Measurements from ENCODE around the gene LAMB1.
"Not testable (repeated sequence)": the region's sequence is repeated elsewhere in the genome, so short reads cannot be mapped to it uniquely, and the experiment has no call there.

The LAMB1 gene

DNA sequence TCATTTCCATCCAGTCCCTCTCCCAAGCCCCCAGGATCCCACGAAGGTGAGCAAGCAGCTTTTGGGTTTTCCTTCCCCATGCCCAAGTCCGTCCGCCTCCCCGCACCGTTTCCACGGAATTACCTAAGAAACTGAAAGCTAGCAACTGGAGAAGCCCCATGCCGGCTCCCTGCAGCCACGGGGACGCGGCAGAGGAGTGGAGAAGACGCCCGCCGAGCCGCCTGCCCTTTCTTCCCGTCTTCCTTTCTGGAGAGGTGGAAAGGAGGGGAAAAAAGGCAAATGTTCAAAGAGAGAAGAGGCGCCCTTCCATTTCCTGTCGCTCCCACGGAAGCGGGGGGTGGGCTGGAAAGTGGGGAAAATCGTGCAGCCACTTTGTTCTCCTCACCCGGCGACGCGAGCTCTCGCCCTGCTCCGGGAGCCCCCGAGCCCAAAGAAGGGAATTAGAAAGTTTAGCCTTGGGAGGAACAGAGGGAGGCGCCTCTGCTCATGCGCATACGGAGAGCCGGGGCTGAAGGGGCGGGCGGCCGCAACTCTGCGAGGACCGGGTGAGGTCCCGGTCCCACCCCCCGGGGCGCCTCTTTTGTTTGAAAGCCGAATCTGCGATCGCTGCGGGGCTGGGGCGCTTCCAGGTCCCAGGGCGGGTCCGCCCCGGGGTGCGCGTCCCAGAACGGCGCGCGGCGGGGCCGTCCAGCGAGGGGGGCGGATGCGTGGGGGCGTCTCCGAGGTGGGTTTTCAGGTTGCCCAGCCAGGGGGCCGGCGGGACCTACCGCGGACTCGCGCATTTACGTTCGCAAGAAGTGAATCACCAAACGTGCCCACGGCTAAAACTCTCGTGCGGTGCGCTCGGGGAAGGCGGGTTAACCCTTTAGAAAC is at the start of gene LAMB1:
Gene LAMB1 (minus strand): TSS at position 436 of the 873 bp plus-strand sequence. CDS start 276 bp downstream, at position 160.
- no peak for DNase-seq (ENCODE audit: low read depth in 2 of 2)

DNA sequence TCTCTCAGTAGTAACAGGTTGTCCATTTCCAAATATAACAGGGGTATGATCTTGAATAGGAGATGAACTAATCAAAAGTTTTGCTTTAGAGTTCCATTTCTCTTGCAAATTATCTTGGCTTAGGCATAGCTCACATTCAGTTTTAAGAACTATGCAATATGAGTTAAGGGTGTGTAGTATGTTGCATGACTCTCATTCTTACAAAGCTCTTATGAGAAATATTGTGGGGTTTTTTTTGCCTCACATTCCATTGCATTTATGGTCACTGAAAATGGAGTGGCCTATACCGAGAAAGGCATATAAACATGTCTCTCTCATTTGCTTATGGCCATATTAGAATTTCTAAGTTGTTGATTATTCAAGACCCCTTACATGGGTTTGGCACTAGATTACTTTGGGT is 48.5 kb upstream of the LAMB1 start:
- no peak for DNase-seq (ENCODE audit: low read depth in 2 of 2)

DNA sequence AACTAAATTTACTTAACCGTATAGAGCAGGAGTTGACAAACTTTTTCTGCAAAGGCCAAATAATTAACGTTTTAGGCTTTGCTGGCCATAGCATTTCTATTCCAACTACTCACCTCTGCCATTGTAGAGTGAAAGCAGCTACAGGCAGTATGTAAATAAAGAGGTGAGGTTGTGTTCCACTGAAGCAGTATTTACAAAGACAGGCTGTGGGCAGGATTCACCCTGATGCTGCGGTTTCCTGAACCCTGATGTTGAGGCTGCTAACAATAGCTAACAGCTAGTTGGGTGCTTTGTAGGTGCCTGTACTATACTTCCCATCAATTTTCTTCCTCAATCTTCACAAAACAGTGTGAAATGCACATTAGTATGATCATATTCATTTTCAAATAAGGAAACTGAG is 47.0 kb upstream of the LAMB1 start:
- no peak for DNase-seq (ENCODE audit: low read depth in 2 of 2)

DNA sequence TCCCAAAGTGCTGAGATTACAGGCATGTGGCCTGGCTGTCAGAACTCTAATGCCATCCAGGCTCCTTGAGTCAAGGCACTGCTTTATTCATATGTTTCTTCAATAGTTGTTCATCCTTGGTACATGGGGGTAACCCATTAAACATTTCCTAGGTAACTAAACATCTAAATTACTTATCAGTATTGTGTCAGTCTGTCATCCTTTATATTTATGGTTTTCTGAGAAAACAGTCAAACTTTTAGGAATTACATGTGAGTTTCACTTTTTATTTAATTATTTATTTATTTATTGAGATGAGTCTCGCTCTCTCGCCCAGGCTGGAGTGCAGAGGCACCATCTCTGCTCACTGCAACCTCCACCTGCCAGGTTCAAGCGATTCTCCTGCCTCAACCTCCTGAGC is 45.5 kb upstream of the LAMB1 start:
- no peak for DNase-seq (ENCODE audit: low read depth in 2 of 2)

DNA sequence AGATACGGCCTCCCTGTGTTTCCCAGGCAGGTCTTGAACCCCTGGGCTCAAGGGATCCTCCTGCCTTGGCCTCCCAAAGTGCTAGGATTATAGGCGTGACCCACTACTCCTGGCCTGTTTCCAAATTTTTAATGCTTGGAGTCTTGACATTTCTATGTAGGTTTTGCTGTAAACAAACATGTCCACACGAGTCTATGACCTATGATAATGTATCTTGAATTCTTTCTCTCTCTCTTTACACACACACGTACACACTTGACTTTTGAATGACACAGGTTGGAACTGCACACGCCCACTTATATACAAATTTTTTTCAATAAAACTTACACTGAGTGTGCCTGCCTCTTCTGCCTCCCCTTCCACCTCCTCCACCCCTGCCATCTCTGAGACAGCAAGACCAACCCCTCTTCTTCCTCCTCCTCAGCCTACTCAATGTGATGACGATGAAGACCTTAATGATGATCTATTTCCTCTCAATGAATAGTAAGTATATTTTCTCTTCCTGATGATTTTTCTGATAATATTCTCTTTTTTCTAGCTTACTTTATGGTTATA is 44.1 kb upstream of the LAMB1 start:
- DNase-seq (ENCODE audit: low read depth in 2 of 2): no peak

DNA sequence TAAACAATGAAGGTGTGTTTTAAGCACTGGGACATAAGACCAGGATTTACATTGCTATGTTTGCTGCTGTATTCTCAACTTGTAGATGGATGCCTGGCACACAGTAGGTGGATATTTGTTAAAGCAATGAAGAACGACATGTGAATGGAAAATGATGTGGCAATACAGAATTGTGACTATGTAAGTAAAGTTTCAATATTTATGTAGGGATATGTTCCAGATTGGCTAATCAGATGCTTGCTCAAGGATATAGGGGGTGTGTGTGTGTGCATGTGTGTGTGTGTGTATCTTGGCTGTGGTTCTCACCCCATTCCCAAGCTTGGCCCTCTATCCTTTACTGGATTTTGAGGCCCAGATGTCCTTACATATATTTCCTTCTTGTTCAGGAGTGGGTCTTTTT is 42.7 kb upstream of the LAMB1 start:
- DNase-seq (ENCODE audit: low read depth in 2 of 2): no peak

DNA sequence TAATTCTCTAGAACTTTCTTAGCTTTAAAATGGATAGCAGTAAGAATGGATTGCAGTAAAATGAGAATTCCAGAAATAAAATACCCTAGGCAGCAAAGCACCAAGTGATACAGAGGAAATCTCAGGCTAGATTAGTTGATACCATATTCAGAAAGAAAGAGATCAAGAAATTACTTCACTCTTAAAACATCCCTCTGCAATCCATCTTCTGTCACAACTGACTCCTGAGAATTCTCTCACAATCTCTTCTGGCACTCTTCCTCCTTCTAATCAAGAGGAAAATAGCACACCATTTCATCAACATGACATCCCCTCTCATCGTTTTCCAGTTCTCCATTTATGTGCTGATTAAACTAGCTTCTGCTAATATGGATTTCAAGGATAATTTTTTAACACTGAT is 42.2 kb upstream of the LAMB1 start:
- no peak for DNase-seq (ENCODE audit: low read depth in 2 of 2)

DNA sequence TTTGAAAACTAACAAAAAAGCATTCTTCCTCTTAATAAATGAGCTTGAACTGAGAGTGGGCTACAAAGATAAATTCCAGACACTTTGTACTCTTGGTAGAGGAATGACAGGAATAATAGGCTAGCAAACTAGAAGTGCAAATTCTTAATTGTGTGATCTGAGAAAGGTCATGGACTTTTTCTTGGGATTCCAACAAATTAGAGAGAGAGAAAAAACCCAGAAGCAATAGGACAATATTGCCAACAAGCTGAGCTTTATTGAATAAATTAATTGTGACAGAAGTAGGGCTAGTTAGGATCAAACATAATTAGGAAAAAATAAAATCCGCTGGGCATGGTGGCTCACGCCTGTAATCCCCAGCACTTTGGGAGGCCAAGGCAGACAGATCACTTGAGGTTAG is 41.4 kb upstream of the LAMB1 start:
- no peak for DNase-seq (ENCODE audit: low read depth in 2 of 2)

DNA sequence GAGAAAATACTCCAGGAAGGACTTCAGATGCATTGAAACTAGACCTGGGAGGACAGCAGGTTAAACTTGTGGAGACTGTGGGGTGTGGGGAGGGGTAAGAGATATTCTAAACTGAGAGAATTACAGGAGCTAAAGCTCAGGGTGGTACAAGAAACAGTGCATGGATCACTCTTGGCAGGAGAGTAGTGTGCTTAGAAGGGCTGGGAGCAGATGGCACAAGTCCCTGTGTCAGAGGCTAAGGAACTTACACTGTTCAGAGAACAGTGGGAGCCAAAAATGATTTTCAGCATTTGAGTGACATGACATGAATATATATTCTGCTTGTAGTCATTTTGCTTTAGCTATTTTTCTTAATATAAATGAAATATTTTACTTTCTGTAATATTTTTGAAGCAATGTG is 36.0 kb upstream of the LAMB1 start:
- DNase-seq (ENCODE audit: low read depth in 2 of 2): no peak

DNA sequence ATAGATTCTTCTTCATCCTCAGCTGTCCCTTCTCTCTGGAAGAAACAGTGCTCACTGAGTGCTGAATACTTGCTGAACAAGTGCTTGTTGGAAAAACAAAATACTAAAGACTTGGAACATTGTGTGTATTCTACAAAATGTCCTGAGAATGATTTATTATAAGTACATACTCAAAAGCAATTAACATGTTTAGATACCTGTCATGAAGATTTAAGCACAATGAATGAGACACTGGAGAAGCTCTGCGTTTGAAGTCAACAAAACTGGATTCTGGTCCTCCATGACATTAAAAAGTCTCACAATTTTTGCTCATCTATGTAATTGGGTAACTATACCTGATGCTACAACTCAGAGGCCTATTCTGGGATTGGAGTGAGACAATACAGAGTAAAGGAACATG is 34.8 kb upstream of the LAMB1 start:
- DNase-seq (ENCODE audit: low read depth in 2 of 2): no peak

DNA sequence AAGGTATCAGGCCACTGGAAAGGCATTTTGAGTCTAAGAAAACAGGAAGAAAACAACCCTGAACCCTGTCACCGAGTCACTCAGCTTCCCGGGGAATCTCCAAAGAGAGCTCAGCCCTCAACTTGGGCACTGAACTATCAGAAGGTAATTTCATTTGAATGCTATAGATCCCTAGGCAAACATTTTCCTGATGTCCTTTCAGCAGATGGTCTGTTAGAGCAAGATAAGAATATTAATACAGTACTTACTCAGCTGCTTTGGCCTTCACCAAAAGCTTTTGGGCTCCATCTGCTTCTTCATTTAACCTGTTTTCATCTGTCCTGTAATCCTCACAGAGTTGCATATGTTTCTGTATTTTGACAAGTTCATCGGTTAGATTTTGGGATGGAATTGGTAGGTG is 34.2 kb upstream of the LAMB1 start:
- DNase-seq (ENCODE audit: low read depth in 2 of 2): no peak

DNA sequence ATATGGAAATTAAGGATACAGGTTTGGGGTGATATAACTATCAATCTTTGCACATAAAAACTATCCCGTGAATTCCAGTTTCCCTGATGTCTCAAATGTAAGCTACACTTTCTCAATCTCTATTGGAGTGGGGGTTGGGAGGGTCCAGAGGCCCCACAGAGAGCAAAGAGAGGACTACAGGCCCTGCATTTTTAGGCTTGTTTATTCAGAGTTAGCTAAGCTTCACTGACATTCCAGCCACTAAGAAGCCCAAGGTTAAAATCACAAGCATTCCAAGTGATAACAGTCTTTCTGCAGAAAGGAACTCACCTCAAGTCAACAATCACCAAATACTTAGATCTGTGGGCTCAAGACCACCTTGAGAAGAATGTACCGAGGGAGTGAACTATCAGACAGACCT is 31.6 kb upstream of the LAMB1 start:
- no peak for DNase-seq (ENCODE audit: low read depth in 2 of 2)

DNA sequence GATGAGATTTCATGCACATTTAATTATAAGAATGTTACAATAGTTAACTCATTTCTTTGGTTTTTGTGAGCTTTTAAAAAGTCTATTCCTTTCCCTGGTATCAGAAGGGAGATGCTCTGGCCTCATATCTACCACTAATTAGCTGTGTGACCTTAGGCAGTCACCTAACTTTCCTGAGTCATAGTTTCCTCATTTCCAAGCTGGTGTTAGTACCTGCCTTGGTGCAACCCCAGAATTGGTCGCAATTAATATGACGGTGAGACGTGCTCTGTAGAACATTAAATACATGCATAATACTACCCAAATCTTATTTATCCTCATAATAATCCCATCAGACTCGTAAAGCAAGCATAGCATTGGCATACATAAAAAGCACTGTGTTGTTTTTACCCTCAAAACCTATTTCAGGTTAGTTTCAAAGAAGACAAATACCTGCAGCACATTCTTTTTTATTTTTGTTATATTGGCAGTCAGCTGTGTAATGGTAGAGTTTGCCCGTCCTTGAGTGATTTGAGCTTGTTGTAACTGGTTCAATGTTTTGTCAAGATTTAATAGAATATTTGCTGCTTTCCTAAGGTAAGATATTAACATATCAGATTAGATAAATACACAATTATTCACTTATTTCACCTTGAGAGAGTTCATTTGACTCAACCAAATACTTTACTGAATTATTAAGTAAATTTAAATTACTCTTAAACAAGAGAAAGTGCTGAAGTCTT is 31.0 kb upstream of the LAMB1 start:
- no peak for DNase-seq (ENCODE audit: low read depth in 2 of 2)

DNA sequence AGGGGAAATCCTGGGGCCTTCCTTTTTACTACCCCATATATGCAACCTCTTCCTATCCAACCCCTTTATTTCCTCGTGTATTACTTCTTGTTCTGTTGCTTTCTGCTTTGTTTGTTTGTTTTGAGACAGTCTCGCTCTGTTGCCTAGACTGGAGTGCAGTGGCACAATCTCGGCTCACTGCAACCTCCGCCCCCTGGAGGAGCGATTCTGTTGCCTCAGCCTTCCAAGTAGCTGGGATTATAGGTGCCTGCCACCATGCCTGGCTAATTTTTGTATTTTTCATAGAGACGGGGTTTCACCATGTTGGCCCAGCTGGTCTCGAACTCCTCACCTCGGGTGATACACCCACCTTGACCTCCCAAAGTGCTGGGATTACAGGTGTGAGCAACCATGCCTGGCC is 30.3 kb upstream of the LAMB1 start:
- not testable (repeated sequence) for DNase-seq (ENCODE audit: low read depth in 2 of 2)

DNA sequence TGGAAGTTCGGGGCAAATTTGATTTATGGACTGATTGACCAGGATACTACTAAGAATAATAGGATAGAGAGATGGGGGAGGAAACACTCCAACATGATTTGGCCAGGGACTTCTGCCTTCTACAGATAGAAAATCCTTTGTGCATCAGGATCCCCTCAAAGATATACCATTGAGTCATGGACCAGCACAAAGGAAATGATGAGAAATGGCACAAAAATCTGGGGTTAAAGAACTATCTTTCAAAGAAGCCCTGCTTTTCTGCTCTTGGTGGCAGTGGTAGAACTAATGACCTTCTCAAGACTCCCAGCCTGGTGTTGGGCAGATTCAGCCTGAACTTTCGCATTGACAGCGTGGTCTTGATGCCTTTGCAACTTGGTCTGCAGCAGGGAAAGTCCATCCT is 27.6 kb upstream of the LAMB1 start:
- no peak for DNase-seq (ENCODE audit: low read depth in 2 of 2)

DNA sequence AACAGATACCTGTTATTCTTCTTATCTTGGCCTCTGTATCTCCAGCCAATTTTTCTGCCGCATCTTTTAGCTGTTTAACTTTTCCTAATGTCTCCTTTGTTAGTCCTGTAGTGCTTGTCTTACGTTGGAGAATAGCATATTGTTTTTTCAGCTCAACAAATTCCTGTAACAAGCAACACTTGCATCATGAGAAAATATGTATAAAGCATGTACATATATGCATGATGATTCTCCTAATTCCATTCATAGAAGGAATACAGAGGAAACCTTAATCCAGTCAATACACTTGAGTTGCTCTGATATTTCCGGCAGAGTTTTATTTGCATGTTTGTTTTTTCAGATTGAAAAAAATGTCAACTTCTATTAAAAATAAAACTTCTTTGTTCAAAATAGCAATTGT is 26.1 kb upstream of the LAMB1 start:
- no peak for DNase-seq (ENCODE audit: low read depth in 2 of 2)

DNA sequence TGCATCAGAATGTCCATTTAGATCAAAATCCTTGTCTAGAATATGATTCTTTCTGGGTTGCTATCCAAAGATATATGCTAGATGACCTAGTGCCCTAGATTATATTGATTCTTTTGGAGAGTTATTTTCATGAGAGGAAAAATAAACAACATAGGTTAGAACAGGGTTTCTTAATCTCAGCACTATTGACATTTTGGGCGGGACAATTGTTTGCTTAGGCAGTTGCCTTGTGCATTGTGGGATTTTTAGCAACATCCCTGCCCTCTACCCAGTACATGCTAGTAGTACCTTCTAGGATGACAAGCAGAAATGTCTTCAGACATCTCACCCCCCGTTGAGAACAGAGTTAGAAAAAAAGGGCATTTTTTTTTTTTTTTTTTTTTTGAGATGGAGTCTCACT is 25.1 kb upstream of the LAMB1 start:
- no peak for DNase-seq (ENCODE audit: low read depth in 2 of 2)

DNA sequence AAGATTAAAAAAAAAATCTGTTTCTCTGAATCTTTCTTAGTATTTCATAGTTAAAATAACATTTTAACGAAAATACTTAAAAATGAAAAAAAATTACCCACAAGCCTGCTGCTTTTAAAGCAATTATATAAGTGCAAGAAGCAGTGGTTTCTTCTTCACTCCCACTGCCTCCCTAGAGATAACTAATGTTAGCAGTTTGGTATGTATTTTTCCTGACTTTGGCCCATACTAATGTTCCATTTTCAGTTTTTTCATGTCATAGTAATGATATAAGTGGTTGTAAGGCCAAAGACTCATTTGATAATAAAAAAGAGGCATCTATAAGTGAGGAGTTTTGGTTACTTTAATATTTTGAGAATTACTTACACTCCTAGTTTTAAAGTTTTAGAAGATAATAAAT is 24.3 kb upstream of the LAMB1 start:
- DNase-seq (ENCODE audit: low read depth in 2 of 2): no peak

DNA sequence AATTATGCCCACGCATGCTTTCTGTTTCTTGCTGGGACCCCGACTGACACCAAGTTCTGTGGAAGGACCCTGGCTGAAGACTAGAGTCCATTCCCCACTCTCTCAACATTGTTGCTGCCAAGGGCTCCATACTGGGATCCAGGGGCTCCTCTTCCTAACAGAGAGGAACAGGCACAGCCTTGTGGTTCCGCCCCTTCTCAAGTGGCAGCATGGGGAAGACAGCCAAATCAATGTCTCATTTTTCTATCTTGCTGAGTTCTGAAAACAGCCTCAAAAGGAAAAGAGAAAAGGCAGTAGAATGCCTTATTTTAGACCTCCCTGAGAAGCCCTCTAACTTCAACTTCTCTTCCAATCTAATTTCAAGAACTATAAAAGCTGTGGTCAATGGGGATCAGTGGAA is 23.7 kb upstream of the LAMB1 start:
- DNase-seq (ENCODE audit: low read depth in 2 of 2): no peak

DNA sequence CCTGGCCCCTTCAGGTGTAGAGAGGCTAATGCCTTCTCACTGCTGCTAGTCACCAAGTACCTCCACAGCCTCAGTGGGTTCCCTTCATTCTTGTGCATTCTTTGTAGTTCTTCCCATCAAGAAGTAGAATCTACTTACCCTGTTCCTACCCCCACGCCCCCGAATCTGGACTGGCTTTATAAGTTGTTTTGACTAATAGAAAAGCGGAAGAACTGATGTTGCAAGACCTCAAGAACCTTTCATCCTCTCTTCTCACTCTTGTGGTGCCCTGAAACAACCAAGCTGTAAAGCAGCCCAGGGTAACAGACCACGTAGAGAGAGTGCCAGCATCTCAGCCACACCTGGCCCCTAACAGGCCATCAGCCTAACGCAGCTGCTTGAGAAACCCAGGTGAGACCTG is 23.2 kb upstream of the LAMB1 start:
- no peak for DNase-seq (ENCODE audit: low read depth in 2 of 2)

DNA sequence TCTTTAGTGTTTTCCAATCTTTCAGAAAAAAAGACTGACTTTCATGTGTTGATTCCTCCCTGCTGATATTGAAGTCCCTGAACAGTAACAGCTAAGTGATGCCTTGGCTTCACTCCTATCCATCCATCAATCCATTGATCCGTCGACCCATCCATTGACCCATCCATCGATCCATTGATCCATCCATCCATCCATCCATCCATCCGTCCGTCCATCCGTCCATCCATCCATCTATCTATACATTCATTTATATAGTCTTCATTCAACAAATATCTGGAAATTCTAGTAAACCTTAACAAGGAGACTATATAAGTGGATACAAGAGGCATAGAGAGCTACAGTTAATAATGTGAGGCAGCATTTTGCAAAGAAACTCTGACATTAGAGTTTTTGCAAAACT is 21.6 kb upstream of the LAMB1 start:
- DNase-seq (ENCODE audit: low read depth in 2 of 2): no peak

DNA sequence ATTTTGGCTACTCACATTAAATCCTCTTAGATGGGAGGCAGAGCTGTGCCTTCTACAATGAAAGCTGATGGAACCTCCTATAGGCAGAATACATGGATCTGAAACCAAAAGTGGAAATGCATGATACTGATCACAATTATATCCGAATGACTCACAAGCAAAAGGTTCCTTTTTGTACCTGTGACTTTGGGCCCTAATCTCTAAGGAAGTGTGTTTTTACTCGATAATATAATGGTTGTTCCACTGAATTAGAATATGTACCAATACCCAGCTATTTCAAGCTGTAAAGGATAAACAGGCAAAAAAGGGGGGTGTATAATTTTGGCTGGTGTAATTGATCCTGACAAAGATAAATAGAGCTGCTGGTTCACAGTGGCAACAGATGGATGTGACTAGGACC is 17.6 kb upstream of the LAMB1 start:
- no peak for DNase-seq (ENCODE audit: low read depth in 2 of 2)

DNA sequence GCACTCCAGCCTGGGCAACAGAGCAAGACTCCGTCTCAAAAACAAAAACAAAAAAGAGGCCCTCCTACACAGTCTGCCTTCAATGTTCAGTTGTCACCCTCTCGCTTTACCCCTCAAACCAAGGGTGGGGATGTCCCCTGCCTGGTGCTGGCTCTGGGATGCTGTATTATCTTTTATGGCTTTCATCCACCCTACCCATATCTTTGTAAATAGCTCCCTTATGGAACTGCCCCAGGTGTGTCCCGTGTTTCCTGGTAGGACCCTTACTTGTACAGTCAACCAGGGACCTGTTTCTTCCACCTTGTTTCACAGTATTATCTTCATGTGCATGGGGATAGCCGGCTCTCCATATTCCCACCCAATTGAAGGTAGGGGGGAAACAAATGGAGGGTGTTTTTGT is 15.7 kb upstream of the LAMB1 start:
- DNase-seq (ENCODE audit: low read depth in 2 of 2): no peak

All from stimulated activated CD4-positive, alpha-beta T cell treated with anti-CD3 and anti-CD28 coated beads, Interleukin-1b, Interleukin-23, amount 100 ng/mL, for 1 hour (primary cell).